Measurements from ENCODE around the gene GULP1.
"Not testable (repeated sequence)": the region's sequence is repeated elsewhere in the genome, so short reads cannot be mapped to it uniquely, and the experiment has no call there.

GULP1 gene

DNA sequence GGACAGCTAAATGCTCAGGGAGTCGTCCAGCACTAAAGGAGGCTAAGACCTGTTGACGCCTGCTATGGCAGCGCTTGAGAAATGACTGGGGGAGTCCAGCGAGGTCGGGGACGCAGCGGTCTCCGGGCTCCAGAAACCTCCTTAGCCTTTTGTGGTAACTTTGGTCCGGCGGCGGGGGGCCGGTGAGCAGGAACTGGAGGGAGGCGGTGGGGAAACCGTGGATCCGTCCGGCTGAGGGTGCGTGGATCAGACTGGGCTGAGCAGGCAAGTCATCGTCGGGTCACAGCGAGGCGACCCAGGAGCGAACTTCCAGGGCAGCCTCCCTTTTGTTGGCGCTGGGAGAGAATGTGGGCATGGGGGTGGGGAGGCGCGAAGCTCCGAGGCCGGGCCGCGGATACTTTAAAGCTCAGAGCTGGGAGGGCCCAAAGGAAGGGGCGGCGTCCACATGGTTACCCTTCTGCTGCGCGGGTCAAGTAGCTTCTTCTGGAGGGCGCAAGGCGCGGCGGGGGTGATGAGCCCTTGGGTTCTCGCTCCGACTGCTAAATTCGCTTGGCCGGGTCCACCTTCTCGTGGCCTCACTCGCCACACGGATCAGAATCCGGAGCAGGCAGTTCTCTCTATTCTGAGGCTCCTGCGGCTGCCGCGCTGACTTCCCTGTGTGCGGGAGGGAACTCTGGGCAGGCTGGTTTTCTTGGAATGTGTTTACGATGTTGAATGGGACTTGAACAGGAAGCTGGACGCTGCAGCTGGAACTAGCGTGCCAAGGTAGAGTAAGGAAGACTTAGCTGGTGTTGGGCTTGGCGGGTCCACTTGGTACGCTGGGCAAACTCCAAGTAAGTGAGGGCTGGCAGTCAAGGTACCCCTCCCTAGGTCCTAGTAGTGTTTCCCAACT is 920 bp downstream of the GULP1 start:
- DNase-seq (ENCODE audit: low read depth in 3 of 3, low spot score in 1 of 3), result no peak

DNA sequence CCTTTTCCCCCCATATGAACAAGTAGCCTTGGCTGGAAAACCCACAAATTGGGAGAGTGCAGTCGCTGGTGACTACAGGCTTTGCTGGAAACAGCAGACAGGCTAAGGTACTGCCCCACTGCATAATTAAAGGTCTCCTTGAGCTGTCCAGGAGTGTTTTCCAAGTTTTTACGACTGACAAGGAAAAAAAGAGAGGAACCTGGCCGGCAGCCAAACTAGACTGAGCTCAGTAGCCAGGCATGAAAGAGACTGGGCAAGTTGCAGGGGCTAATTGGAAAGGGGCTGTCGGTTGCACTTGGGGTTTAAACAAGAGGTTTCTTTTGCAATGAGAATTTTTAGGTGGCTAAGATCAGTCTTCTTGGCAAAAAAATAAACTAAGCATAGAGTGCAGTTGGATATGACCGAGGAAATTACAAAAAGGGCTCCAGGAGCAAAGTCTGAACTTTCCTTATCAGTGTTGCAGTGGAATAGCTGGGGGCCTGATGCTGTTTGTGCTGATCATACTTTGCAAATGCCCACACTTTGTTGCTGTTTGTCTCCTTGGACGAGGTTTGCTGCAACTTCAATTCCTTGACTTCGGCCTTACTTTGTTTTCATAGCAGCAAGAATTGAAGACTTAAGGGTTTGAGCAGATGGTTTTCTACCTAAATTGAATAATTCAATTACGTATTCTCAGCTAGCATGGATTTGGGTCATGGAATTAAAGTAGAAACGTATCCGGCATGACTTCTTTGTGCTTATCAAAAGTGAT is 2.1 kb downstream of the GULP1 start:
- no peak for DNase-seq (ENCODE audit: low read depth in 3 of 3, low spot score in 1 of 3)

DNA sequence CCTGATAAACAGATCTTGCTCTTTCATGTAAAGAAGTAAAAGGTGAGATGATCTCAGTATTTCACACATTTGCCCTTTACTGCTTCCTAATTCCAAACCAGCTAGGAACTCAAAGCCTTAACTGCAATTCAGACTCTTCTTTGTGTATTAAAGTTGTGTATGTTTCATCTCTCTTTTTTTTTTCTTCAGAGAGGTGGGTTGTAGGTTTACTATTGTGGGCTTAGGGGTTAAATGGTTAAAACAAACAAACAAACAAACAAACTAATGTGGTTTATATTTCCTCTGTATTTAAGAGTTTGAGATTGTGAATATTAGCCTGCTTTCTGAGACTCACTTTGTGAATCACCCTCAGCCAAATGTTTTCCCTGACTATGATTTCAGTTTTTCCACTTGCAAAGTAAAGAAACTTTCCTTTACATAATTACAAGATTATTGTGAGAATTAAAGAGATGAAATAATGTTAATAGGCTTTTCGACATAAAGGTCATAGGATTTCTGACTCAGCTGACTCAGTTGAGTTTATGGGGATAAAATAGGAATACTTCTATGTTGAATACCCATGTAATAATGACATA is 2.8 kb downstream of the GULP1 start:
- no peak for DNase-seq (ENCODE audit: low read depth in 3 of 3, low spot score in 1 of 3)

DNA sequence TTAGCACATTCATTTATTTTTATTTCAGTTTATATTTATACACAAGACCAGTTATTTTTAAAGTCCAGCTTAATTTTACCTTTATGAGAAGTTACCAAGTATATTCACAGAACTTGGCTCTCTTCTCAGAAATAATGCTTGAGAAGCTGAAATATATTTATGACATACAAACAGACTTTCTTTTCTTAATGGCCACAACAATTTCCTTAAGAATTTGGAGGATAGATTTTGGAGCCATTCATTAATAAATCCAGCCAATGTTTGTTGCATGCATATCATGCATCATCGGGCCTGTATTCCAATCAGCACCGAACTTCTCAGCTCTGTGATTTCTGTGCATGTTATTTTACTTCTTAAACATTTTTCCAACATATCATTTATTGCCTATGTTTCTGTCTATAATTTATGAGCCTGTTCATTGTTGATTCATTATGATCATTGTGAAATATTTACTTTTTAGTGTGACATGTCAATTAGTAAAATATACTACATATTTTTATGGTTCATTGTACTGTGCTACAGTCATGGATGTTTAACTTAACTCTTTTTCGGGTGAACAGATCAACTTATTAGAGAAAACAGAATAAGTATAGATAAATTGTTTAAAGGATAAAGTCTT is 3.5 kb downstream of the GULP1 start:
- DNase-seq (ENCODE audit: low read depth in 3 of 3, low spot score in 1 of 3), result no peak

DNA sequence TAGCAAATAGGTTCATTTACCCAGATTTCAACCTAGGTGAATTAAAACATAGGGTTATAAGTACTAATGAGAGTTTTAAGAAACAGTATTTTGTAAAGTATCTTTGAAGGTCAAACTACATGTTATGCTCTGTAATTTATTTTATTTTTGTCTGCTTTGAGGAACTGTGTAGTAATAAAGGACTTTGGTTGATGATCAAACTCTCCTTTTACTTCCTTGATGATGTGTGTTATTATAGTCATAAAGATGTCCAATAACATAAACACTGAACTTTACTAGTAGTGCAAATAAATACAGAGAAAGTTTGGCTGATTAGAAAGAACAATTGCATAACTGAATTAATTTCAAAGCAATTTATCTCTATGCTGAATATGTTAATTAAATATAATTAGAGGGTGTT is 6.3 kb downstream of the GULP1 start:
- DNase-seq (ENCODE audit: low read depth in 3 of 3, low spot score in 1 of 3), result no peak

DNA sequence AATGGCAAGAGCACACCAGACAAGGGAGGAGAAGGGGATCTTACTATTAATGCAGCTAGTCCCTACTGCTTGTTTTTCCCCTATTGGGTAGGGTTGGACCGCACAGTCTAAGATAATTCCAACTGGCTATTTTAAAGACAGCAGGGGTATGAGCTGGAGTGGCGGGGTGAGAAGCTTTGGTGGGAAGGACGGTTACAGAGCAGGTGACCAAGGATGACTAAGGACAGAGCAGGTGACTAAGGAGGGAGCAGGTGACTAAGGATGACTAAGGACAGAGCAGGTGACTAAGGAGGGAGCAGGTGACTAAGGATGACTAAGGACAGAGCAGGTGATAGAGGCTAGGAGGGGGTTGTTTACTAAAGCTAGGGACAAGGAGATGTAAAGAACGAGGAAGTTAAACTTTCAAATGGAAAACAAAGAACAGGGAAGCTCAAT is 7.3 kb downstream of the GULP1 start:
- DNase-seq (ENCODE audit: low read depth in 3 of 3, low spot score in 1 of 3), result not testable (repeated sequence)

DNA sequence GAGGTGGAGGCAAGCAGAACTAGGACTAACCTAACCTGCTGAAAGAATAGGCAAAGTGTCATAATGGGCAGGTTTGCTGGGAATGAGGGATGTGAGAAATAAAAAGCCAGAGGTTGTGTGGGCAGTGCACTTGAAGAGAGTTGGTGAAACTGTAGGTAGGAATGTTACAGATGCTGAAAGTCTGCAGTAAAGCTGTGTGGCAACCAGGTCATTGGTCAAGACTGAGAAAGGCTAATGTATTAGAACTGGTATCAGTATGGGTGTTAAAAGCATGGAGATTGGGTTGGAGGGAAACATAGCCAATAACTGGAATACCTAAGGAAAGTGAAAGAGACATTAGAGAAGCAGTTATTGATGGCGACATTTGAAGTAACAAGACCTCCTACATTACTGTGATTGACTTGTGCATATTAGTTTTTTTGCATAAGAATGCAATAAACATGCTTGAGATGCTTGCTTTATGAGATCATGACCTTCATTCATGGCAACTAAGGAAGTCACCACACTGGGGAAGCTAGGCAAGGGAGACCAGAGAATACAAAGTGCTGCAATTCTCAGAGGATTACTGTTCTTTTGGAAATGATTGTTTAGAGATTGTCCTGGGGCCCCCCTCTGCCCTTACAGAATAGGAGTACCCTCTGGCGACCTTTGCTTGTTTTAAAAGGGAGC is 11.8 kb downstream of the GULP1 start:
- no peak for DNase-seq (ENCODE audit: low read depth in 3 of 3, low spot score in 1 of 3)

DNA sequence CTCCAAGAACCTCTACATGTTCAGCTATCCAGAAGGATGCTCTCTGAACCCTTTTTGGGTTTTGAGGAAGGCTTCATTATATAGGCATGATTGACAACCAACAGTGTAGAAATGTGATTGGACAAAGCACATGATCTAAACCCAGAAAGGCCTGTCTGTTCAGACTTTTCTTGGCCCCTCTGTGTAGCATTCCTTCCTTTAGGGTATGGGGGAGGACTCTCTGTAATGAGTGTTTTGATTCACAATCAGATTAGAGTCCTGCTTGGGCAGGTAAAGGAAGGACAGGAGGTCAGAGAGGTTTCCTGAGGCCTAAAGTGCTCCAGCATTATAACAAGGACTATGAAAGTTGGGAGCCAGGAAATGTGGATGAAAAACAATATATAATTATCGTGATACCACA is 13.6 kb downstream of the GULP1 start:
- DNase-seq (ENCODE audit: low read depth in 3 of 3, low spot score in 1 of 3), result no peak

DNA sequence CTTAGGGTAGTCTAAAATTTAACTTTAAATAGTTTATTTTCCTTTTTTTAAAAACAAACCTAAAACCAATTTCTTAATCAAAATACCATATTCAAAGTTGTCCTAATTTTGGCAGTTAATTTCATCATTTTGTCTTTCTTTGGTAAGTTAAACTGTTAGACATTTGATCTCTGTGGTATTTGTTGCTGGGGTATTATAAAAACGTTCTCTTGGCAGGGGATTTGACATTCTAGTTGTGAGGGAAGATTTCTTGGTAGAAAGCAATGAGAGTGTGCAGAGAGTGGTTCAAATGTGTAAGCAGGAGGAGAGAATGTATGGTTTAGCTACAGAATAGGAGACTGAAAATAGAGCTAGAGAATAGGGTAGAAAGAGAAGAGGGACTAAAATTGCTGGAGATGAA is 14.6 kb downstream of the GULP1 start:
- no peak for DNase-seq (ENCODE audit: low read depth in 3 of 3, low spot score in 1 of 3)

DNA sequence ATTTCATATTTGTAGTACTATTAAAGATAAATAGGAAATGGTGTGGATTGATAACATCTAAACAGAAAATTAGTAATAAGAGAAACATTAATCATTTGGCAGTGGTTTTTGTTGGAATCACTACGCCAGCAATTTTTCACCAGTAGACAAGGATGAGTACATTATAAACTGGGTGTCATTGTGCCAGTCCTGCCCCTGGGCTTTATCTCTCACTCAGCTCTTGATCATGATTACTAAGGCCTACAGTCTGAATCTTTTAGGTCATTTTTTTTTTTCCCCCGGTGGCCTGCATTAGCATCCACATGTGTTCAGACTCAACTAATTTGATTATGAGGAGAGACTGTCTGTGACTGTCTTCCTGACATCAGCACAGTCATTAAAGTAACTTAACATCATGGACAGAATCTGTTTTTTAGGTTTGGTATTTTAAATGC is 16.2 kb downstream of the GULP1 start:
- no peak for DNase-seq (ENCODE audit: low read depth in 3 of 3, low spot score in 1 of 3)

DNA sequence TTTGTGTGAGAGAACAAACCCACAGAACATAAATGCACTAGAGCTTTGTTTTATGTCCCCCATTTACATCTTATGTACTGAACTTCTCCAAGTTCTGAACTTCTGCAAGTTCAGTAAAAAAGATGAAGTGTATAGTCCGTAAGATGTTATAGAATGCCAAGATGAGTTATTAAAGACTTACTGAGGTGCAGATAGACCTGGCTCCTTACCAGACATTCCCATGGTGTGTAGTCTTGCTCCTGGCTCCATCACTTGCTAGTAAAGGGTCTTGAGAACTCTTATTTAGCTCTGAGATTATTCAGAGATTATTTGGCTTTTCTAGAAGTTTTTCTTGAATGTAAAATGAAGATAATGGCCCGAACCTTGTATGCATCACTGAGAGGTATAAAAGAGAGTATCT is 16.8 kb downstream of the GULP1 start:
- no peak for DNase-seq (ENCODE audit: low read depth in 3 of 3, low spot score in 1 of 3)

DNA sequence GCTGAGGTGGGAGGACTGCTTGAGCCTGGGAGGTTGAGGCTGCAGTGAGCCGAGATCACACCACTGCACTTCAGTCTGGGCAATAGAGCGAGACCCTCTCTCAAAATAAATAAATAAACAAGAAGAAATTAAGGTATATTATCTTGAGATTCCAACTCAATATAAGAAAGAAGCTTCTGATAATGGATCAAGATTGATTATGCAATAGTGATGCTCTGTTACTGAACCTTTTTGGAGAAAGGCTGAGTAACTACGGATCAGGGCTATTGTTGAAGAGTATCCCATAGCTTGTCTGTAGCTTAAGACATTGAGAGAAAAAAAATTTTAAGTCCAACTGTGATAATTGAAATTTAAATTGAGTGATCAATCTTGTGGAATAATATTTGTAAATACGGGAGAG is 17.7 kb downstream of the GULP1 start:
- no peak for DNase-seq (ENCODE audit: low read depth in 3 of 3, low spot score in 1 of 3)

DNA sequence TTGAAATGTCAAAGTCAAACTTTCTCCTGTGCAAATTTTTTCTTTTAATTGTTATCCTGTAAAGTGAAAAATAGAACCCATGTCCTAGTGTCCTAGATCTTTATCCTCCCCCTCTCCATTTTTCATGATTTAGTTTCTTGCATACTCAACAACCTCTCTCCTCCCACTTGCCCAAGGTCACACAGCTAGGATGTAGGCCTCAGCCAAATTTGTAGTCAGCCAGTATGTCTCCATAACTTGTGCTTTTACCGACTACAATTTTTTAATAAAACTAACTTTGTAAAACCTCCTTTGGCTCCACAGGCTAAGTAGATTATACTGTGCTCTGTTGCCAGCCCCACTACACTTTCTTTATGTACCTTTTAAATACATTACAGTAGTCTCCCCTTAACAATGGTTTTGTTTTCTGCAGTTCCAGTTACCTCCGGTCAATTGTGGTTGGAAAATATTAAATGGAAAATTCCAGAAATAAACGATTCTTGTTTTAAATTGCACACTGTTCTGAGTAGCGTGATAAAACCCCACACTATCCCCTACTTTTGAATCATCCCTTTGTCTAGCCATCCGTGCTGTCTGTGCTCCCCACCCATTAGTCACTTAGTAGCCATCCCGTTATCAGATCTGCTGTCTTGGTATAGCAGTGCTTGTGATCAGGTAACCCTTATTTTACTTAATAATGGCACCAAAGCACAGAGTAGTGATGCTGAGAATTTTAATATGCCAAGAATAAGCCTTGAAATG is 22.8 kb downstream of the GULP1 start:
- DNase-seq (ENCODE audit: low read depth in 3 of 3, low spot score in 1 of 3), result no peak

DNA sequence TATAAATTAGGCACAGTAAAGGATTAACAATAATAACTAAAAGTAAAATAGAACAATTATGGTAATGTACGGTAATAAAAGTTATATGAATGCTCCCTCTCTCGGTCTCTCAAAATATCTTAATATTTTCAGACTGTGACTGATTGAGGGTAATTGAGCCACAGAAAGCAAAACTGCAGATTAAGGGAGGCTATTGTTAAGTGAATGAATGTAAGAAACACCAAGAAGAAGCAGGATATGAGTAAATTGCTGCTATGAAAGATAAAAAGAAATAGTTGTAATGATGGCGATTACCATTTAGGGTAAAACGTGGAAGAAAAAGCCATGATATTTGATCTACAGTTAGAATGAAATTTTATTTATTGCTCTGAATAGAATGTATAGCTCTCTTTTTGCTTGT is 24.1 kb downstream of the GULP1 start:
- no peak for DNase-seq (ENCODE audit: low read depth in 3 of 3, low spot score in 1 of 3)

DNA sequence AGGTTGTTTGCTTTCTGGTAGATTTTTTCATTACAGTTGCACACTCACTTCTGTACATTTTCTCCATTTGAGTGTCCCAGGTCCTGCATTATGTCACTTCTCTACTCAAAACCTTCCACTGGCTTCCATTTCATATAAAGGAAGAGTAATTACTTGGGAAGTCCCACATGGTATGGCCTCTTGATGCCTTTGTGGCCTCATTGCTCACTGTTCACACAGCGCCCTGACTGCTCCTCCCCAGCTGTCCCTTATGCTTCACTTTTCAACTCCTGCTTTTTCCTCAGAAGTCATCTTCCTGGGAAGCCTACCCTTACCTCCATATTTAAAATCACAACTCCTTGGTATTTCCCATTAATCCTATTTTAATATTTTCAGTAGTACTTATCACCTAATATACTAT is 24.7 kb downstream of the GULP1 start:
- no peak for DNase-seq (ENCODE audit: low read depth in 3 of 3, low spot score in 1 of 3)

DNA sequence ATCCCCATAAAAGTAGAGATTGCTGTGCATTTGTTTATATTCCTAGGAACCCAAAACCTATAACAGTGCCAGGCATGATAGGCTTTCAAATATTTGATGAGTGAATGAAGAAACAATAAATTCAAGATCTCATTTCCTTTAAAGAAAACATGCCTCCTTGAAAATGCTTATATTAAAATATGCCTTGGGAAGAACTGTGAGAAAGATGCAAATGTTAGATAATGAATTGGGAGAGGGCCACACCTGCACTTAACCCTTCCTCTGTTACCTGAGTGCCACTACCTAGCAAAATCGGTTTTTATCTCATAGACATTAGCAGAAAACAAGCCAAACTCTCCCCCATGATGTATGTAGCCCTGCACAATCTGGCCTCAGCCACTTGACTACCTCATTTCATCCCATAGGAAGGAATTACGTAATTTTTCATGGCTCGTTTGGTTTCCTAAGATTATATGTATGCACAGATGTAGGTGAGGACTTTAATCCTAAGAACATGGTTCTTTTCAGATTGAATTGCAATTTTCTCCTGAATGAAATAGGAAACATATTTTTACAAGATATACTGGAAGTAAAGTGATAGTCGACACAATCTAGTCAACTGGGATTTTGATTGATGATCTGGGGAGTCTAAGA is 25.2 kb downstream of the GULP1 start:
- DNase-seq (ENCODE audit: low read depth in 3 of 3, low spot score in 1 of 3), result no peak

DNA sequence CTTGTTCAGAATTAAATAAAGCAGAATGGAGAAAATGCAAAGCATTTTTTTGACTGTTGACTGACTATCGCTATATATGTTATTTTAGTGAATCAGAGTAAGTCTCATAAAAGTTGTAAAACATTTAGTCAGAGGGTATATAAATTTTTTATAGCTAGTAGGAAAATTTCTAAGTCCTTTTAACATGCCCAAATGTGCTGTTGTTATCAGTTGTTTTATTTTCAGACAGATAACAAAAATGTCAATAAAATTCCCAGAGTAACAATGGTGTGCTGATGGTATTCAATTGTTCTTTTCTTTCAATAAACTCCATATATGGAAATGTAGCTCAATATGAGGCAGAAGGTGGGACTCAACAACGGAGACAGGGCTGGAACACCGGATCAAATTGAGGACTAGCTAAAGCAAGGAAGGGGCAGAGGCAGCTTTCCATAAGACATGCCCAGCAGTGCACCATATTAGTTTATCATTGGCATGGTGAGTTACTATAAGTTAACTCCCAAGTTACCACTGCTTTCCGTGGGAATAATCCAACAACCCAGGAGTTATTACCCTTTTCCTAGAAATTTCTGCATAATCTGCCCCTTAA is 26.6 kb downstream of the GULP1 start:
- DNase-seq (ENCODE audit: low read depth in 3 of 3, low spot score in 1 of 3), result no peak

DNA sequence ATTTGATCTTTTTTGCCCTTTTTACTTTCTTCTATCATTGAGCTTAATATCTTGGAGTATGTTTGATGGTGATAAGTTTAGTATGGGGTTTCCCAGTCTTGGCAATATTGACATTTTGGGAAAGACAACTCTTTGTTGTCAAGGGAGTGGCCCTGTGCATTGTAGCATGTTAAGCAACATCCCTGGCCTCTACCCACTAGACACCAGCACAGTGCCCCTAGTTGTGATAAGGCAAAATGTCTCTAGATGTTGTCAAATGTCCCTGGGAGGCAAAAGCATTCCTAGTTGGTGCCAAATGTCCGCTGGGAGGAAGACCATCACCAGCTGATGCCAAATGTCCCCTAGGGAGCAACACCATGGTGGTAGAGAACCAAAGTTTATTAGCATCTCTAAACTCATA is 28.2 kb downstream of the GULP1 start:
- no peak for DNase-seq (ENCODE audit: low read depth in 3 of 3, low spot score in 1 of 3)

DNA sequence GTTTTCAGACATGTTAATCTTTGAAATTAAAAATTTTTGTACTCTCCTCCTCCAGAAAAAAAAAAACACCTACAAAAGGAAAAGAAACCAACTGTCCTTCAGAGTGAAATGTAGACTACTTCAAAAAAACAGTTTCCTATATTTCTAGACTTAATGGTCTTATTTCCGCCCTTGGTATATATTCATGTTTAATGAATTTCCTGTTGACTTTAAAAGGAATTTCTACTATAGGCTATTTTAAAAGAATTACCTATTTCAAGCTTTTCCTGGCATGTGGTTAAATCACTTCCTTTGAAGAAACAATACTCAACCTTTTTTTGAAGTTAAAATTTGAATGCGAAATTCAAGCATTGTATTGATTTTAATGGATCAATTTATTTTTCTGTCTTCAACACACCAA is 29.2 kb downstream of the GULP1 start:
- DNase-seq (ENCODE audit: low read depth in 3 of 3, low spot score in 1 of 3), result no peak

Measured in stimulated activated CD4-positive, alpha-beta T cell treated with anti-CD3 and anti-CD28 coated beads, TNF-alpha, amount 100 ng/mL, for 1 hour (primary cell).